ENCODE data around the gene COBL.

The COBL gene

GRCh38 chr7:51239691-51240090, 76.9 kb downstream of the COBL start:
- DNase-seq (ENCODE audit: extremely low spot score, insufficient read length, low read depth) (no peak), FAIRE-seq (no peak)

- FAIRE-seq (no peak), DNase-seq (ENCODE audit: extremely low spot score, insufficient read length, low read depth) (no peak)
Measured at GRCh38 chr7:51238981-51239495, 77.6 kb downstream of the COBL start.

GRCh38 chr7:51237446-51238133, 79.0 kb downstream of the COBL start:
- no peak for FAIRE-seq
- no peak for DNase-seq (ENCODE audit: extremely low spot score, insufficient read length, low read depth)

- FAIRE-seq (no peak), DNase-seq (ENCODE audit: extremely low spot score, insufficient read length, low read depth) (no peak)
Measured at GRCh38 chr7:51236470-51237132, 80.0 kb downstream of the COBL start.

- FAIRE-seq = no peak
Measured at GRCh38 chr7:51235593-51236313, 80.9 kb downstream of the COBL start.

GRCh38 chr7:51234609-51235308, 81.8 kb downstream of the COBL start:
- FAIRE-seq (no peak), DNase-seq (ENCODE audit: extremely low spot score, insufficient read length, low read depth) (no peak)

More at GRCh38 chr7:51235593-51236313, 80.9 kb downstream of the COBL start:
- no peak for DNase-seq (ENCODE audit: extremely low spot score, insufficient read length, low read depth)

GRCh38 chr7:51234139-51234538, 82.5 kb downstream of the COBL start:
- DNase-seq (ENCODE audit: extremely low spot score, insufficient read length, low read depth) (no peak), FAIRE-seq (no peak)

GRCh38 chr7:51233374-51233773, 83.2 kb downstream of the COBL start:
- no peak for FAIRE-seq
- DNase-seq (ENCODE audit: extremely low spot score, insufficient read length, low read depth) = no peak

- no peak for DNase-seq (ENCODE audit: extremely low spot score, insufficient read length, low read depth)
- no peak for FAIRE-seq
Measured at GRCh38 chr7:51230723-51231122, 85.9 kb downstream of the COBL start.

GRCh38 chr7:51230324-51230625, 86.3 kb downstream of the COBL start:
- FAIRE-seq = no peak
- DNase-seq (ENCODE audit: extremely low spot score, insufficient read length, low read depth) = no peak

- no peak for DNase-seq (ENCODE audit: extremely low spot score, insufficient read length, low read depth)
- FAIRE-seq = no peak
Measured at GRCh38 chr7:51229620-51230323, 86.8 kb downstream of the COBL start.

- DNase-seq (ENCODE audit: extremely low spot score, insufficient read length, low read depth) (no peak), FAIRE-seq (no peak)
Measured at GRCh38 chr7:51229106-51229537, 87.5 kb downstream of the COBL start.

- DNase-seq (ENCODE audit: extremely low spot score, insufficient read length, low read depth) (no peak), FAIRE-seq (no peak)
Measured at GRCh38 chr7:51228386-51228958, 88.1 kb downstream of the COBL start.

GRCh38 chr7:51227861-51228260, 88.7 kb downstream of the COBL start:
- FAIRE-seq = no peak
- no peak for DNase-seq (ENCODE audit: extremely low spot score, insufficient read length, low read depth)

GRCh38 chr7:51226916-51227535, 89.6 kb downstream of the COBL start:
- FAIRE-seq (no peak), DNase-seq (ENCODE audit: extremely low spot score, insufficient read length, low read depth) (no peak)

GRCh38 chr7:51226063-51226755, 90.4 kb downstream of the COBL start:
- DNase-seq (ENCODE audit: extremely low spot score, insufficient read length, low read depth) (no peak), FAIRE-seq (no peak)

- FAIRE-seq (no peak), DNase-seq (ENCODE audit: extremely low spot score, insufficient read length, low read depth) (no peak)
Measured at GRCh38 chr7:51224811-51225595, 91.6 kb downstream of the COBL start.

GRCh38 chr7:51223505-51223904, 93.1 kb downstream of the COBL start:
- no peak for FAIRE-seq
- DNase-seq (ENCODE audit: extremely low spot score, insufficient read length, low read depth) = no peak
